SK-N-MC (cell line): Measurements from ENCODE around the gene TACR2.

ENCODE experiments used
- EZH2 ChIP-seq: fragments of 200-600 bp; sonication (generic); IDR thresholded peaks from one replicate; pipeline ENCODE4 v1.6.1; 2017; ENCODE audit warnings: antibody characterized with exemption
- POLR2AphosphoS5 ChIP-seq: IDR thresholded peaks from 2 replicates; pipeline ENCODE4 v1.6.1; 2012; ENCODE audit warnings: mild to moderate bottlenecking, low read depth, low read length, borderline replicate concordance

- TF ChIP-seq POLR2AphosphoS5 (no peak), EZH2 (no peak)
These were observed 3.4 kb downstream of the TACR2 start for GRCh38 chr10:69413221-69413865.
